Prostate gland (tissue), 2 donors: Measurements from ENCODE around the gene TGM1.

Source experiments
- CTCF ChIP-seq, 4 experiments: fragments of 200-600 bp in 2 of 4; fragments of 450-650 bp in 2 of 4; sonication (generic) in 2 of 4; IDR thresholded peaks; 1 replicate in 3 of 4; 2 replicates in 1 of 4; pipeline ENCODE4 v1.5.1; 2016 to 2019; ENCODE audit warnings: antibody characterized with exemption in 4 of 4, mild to moderate bottlenecking in 2 of 4, moderate library complexity in 2 of 4
- POLR2A ChIP-seq: fragments of 450-650 bp; IDR thresholded peaks from one replicate; pipeline ENCODE4 v1.6.1; 2016; ENCODE audit warnings: antibody characterized with exemption, mild to moderate bottlenecking
- POLR2AphosphoS5 ChIP-seq: sonication (generic); formaldehyde crosslinking; IDR thresholded peaks from one replicate; pipeline ENCODE4 v1.6.1; 2017; ENCODE audit warnings: antibody characterized with exemption

GRCh38 chr14:24271834-24272263 is 8.9 kb upstream of the TGM1 start:
- TF ChIP-seq POLR2AphosphoS5: no peak
- no peak for TF ChIP-seq CTCF (IDR thresholded peaks at IDR 0.05)
- TF ChIP-seq POLR2A: no peak
